ENCODE results near the gene GLYATL3.

DNA sequence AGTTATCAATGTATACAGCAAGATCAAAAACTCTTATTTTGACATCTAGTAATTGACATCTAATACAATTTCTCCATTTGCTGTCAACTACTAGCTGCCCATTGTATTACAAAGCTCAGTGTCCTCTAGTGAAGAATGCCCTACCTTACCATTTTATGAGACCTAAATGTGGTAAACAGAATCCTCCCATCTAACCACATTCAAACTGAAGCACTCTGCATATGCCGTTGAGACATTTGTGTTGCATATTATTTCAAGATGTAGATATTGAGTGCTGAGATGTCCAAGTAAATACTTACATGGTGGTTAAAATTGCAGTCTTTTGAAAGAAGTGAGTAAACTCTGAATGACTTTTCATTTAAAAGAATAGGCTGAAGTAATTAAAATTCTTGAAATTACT is 597 bp upstream of the GLYATL3 start:
- TF ChIP-seq POLR2A (IDR thresholded peaks at IDR 0.05; ENCODE audit: low read length): no peak
- no peak for TF ChIP-seq GATA1 (IDR thresholded peaks at IDR 0.05; ENCODE audit: low read depth, low read length)

Measured in erythroblast (primary cell).